NCI-H345 treated with DMSO at 0.1 percent for 48 hours (cell line): ENCODE data around the gene UBLCP1.
"Not testable (repeated sequence)": the region's sequence is repeated elsewhere in the genome, so short reads cannot be mapped to it uniquely, and the experiment has no call there.

Experiments
- DNase-seq: peaks from one replicate; lab custom pipeline; 2025; ENCODE audit not compliant: unreplicated experiment; lab: John Stamatoyannopoulos, UW

The UBLCP1 gene

GRCh38 chr5:159262859-159263568, at the start of gene UBLCP1:
Gene UBLCP1 (plus strand): TSS chr5:159263290. CDS start chr5:159268916, 5,626 bp downstream.
- DNase-seq: peak; percentile 89

- DNase-seq: no peak
These were observed 48.4 kb upstream of the UBLCP1 start for GRCh38 chr5:159214486-159215271.

GRCh38 chr5:159215886-159216285, 47.2 kb upstream of the UBLCP1 start:
- DNase-seq: no peak

DNA sequence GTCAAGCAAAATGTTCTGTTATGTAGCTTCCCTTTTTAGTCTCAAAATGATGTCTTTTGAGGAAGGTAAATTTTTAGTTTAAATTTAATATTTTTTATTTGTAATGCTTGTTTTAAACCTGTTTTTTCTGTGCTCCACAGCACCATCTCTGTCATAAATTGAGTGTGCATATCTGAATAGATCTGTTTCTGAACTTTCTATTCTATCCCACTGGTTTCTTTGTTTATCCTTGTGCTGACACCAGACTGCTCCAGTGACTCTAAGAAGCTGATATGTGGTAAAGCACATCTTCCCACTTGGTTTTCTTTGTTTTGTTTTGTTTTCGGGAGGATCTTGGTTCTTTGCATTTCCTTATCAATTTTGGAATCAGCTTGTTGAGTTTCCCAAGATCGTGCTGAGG, 46.6 kb upstream of the UBLCP1 start:
- no peak for DNase-seq

DNA sequence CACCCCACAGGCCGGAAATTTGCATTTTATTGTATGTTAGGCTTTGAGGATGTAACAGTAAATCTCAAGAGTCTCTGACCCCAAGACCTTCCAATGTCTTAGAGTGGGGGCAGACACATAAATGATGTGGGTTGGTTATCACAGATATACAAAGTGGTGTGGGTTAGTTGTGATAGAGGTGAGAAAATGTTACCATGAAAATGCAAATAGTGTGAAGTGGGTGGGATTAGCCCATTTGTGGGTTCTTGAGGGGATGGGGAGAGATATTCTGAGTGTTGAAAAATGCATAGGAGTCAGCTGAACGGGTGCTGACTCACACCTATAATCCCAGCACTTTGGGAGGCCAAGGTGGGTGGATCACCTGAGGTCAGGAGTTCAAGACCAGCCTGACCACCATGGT, 45.9 kb upstream of the UBLCP1 start:
- no peak for DNase-seq

DNA sequence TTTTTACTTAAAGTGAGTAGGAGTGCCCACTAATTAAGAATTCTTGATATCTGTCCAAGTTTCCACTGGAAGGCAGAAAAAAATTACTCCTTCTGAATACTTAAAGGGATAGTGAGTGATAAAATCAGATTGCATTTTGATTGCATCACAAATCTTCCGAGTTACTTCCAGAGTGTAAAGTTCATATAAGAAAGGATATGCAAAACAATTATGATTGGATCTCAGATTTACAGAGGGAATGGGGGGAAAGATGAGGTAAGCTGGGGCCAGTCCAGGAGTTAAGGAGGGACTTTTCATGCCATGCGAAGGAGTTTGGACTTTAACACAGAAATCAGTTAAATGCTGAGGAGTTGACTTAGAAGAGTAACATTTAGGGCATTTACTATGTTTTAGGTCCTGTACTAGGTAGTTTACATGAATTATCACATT, 44.5 kb upstream of the UBLCP1 start:
- no peak for DNase-seq

GRCh38 chr5:159220206-159220605, 42.9 kb upstream of the UBLCP1 start:
- no peak for DNase-seq

- DNase-seq: no peak
These were observed 39.6 kb upstream of the UBLCP1 start for GRCh38 chr5:159223469-159223868.

GRCh38 chr5:159224471-159224870, 38.6 kb upstream of the UBLCP1 start:
- DNase-seq: no peak

- no peak for DNase-seq
These were observed 36.6 kb upstream of the UBLCP1 start for GRCh38 chr5:159226451-159226850.

GRCh38 chr5:159227452-159227851, 35.6 kb upstream of the UBLCP1 start:
- DNase-seq: no peak

GRCh38 chr5:159228097-159228496, 35.0 kb upstream of the UBLCP1 start:
- not testable (repeated sequence) for DNase-seq

GRCh38 chr5:159230657-159231056, 32.4 kb upstream of the UBLCP1 start:
- DNase-seq: no peak

- no peak for DNase-seq
These were observed 31.9 kb upstream of the UBLCP1 start for GRCh38 chr5:159231167-159231566.

- not testable (repeated sequence) for DNase-seq
These were observed 27.1 kb upstream of the UBLCP1 start for GRCh38 chr5:159235871-159236520.

GRCh38 chr5:159240301-159240870, 22.7 kb upstream of the UBLCP1 start:
- no peak for DNase-seq

GRCh38 chr5:159241946-159242552, 21.0 kb upstream of the UBLCP1 start:
- no peak for DNase-seq

DNA sequence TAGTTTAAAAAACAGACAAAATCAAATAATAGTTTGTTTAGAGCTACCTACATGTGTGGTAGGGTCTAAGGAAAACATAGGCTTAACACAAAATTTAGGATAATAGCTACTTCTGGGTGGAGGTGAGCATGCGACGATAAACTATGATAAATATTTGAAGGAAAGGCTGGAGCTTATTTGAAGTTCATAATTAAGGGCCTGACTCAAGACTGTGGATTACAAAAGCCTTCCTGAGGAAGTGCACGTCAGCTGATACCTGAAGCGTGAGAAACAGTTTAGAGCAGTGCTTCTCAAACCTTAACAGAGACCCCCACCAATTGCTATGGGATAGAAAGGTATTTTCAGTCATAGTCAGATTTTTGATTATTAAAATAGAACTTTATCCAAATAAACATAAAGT, 20.4 kb upstream of the UBLCP1 start:
- DNase-seq: no peak

DNA sequence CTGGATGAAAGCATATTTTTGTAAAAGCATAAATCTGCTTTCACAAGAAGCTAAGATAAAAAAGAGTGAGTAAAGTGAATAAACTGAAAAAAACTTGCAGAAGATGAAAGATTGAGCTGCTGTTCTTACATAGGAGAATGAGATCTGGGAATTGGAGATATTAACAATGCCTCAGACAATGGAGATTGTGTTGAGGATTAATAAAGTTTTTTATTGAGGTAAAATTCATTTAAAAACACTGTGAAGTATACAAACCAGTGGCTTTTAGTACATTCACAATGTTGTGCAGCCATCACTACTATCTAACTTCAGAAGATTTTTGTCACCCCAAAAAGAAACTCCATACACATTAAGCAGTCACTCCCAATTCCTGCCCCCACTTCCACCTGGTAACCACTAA, 19.7 kb upstream of the UBLCP1 start:
- no peak for DNase-seq

GRCh38 chr5:159244163-159244562, 18.9 kb upstream of the UBLCP1 start:
- DNase-seq: no peak

GRCh38 chr5:159244890-159245289, 18.2 kb upstream of the UBLCP1 start:
- no peak for DNase-seq
